HepG2 (cell line): Measurements from ENCODE around the gene FRMD8. TPM values are rescaled to one million over a fixed set of nuclear protein-coding genes. Genes with fewer than 3 reads are reported as not detected.
A peak's percentile ranks its signal among the peaks of the same experiment; 100 is the strongest.

Experiments used
- CREB1 ChIP-seq, 2 experiments: fragments of 450-650 bp in 1 of 2; IDR thresholded peaks; 2 replicates each; pipeline ENCODE4 v1.6.1; 2016 to 2017; ENCODE audit warnings: control low read depth in 1 of 2, mild to moderate bottlenecking in 1 of 2, missing compliant biosample characterization in 1 of 2, missing genetic modification characterization in 1 of 2
- E2F2 ChIP-seq: sonication (generic); formaldehyde crosslinking; IDR thresholded peaks from 2 replicates; pipeline ENCODE4 v1.4.0; 2020; ENCODE audit warnings: missing genetic modification reagents, borderline replicate concordance
- ESRRA ChIP-seq: sonication (generic); formaldehyde crosslinking; IDR thresholded peaks from 2 replicates; pipeline ENCODE4 v1.5.1; 2020; ENCODE audit warnings: mild to moderate bottlenecking, low read depth, missing genetic modification reagents
- KAT8 ChIP-seq: IDR thresholded peaks from 2 replicates; pipeline ENCODE4 v1.6.1; 2016; ENCODE audit warnings: missing genetic modification reagents, missing compliant biosample characterization
- NFYB ChIP-seq: sonication (generic); formaldehyde crosslinking; IDR thresholded peaks from 2 replicates; pipeline ENCODE4 v1.4.0; 2020; ENCODE audit warnings: missing genetic modification reagents
- PAXIP1 ChIP-seq: sonication (generic); formaldehyde crosslinking; conservative IDR thresholded peaks from 2 replicates; pipeline ENCODE4 v1.4.0; 2020; ENCODE audit warnings: mild to moderate bottlenecking, missing genetic modification reagents, moderate library complexity
- PHB2 ChIP-seq: fragments of 450-650 bp; IDR thresholded peaks from 2 replicates; pipeline ENCODE4 v1.6.1; 2018; ENCODE audit not compliant: partially characterized antibody
- SAP130 ChIP-seq: IDR thresholded peaks from 2 replicates; pipeline ENCODE4 v1.6.1; 2016; ENCODE audit warnings: low read depth
- WIZ ChIP-seq: sonication (generic); formaldehyde crosslinking; IDR thresholded peaks from 2 replicates; pipeline ENCODE4 v1.5.1; 2020; ENCODE audit warnings: mild to moderate bottlenecking, missing genetic modification reagents
- ZFP82 ChIP-seq: sonication (generic); formaldehyde crosslinking; IDR thresholded peaks from 2 replicates; pipeline ENCODE4 v1.5.1; 2020; ENCODE audit warnings: mild to moderate bottlenecking, missing genetic modification reagents, borderline replicate concordance
- ZNF367 ChIP-seq: sonication (generic); formaldehyde crosslinking; IDR thresholded peaks from 2 replicates; pipeline ENCODE4 v1.4.0; 2020; ENCODE audit warnings: missing genetic modification reagents, borderline replicate concordance
- ZNF432 ChIP-seq: sonication (generic); formaldehyde crosslinking; IDR thresholded peaks from 2 replicates; pipeline ENCODE4 v1.5.0; 2020; ENCODE audit warnings: missing genetic modification reagents, mild to moderate bottlenecking, borderline replicate concordance
- ZNF446 ChIP-seq: sonication (generic); formaldehyde crosslinking; IDR thresholded peaks from 2 replicates; pipeline ENCODE4 v1.5.0; 2020; ENCODE audit warnings: mild to moderate bottlenecking, missing genetic modification reagents
- ZNF496 ChIP-seq: sonication (generic); formaldehyde crosslinking; IDR thresholded peaks from 2 replicates; pipeline ENCODE4 v1.8.1; 2023; ENCODE audit warnings: mild to moderate bottlenecking, moderate library complexity, missing genetic modification reagents; ENCODE audit not compliant: insufficient replicate concordance
- ZNF790 ChIP-seq: sonication (generic); formaldehyde crosslinking; IDR thresholded peaks from 2 replicates; pipeline ENCODE4 v1.8.0; 2022; ENCODE audit warnings: missing genetic modification reagents, mild to moderate bottlenecking, borderline replicate concordance
- ZXDC ChIP-seq: sonication (generic); formaldehyde crosslinking; IDR thresholded peaks from 2 replicates; pipeline ENCODE4 v1.5.0; 2020; ENCODE audit warnings: mild to moderate bottlenecking, missing genetic modification reagents
- polyA plus RNA-seq, 8 experiments: library from polyadenylated mRNA; depleted of rRNA in 3 of 8; stranded (reverse) in 7 of 8; unstranded in 1 of 8; fragments of >200 nt; fragmentation: Illumina TruSeq in 4 of 8; extraction: Trizol in 4 of 8; gene quantifications; 2 replicates each; pipeline versions ENCODE4 v1.2.1 to v1.2.3, GENCODE V29; 2011 to 2016; ENCODE audit warnings: low read depth in 4 of 8, missing spikeins in 1 of 8, mixed read lengths in 1 of 8; ENCODE audit not compliant: insufficient read depth in 1 of 8
- total RNA-seq, 5 experiments: library from RNA; depleted of rRNA; stranded (reverse); fragments of >200 nt; fragmentation: Illumina TruSeq; extraction: Trizol; gene quantifications; 2 replicates each; pipeline ENCODE4 v1.2.3, GENCODE V29; 2016; ENCODE audit warnings: low read depth in 1 of 5
- TF ChIP-seq, protein P1 (sequence below): sonication (generic); formaldehyde crosslinking; IDR thresholded peaks from 2 replicates; pipeline ENCODE4 v1.4.0; 2020; ENCODE audit warnings: missing genetic modification reagents, mild to moderate bottlenecking, borderline replicate concordance

FRMD8 gene
- total and polyA plus RNA-seq, 2 of the 13 experiments (the other 11 are each of a cell fraction or from before 2014, with no cell fraction given), result 5.8 to 20.6 TPM

- TF ChIP-seq ZFP82 (no peak; the same call in 1 of the 2 replicates), SAP130 (peak; percentile 8; the same call in 1 of the 2 replicates), PHB2 (no peak), ZNF496 (CRISPR knock-in tag) (no peak), KAT8 (CRISPR knock-in tag) (no peak), ZNF790 (peak; percentile 54; the same call in 1 of the 2 replicates), PAXIP1 (CRISPR knock-in tag) (no peak; the same call in 1 of the 2 replicates), NFYB (no peak), ESRRA (CRISPR knock-in tag) (0 out of 2 replicates have a peak, but pooled peaks have one; percentile 30), ZNF432 (CRISPR knock-in tag) (no peak), E2F2 (CRISPR knock-in tag) (no peak), CREB1 (IDR thresholded peaks at IDR 0.05) (no peak), CREB1 (CRISPR knock-in tag; IDR thresholded peaks at IDR 0.05) (no peak), ZNF446 (CRISPR knock-in tag) (no peak), ZNF367 (CRISPR knock-in tag) (no peak), WIZ (CRISPR knock-in tag) (no peak), ZXDC (no peak; the same call in 1 of the 2 replicates)
- TF ChIP-seq, protein P1, sequence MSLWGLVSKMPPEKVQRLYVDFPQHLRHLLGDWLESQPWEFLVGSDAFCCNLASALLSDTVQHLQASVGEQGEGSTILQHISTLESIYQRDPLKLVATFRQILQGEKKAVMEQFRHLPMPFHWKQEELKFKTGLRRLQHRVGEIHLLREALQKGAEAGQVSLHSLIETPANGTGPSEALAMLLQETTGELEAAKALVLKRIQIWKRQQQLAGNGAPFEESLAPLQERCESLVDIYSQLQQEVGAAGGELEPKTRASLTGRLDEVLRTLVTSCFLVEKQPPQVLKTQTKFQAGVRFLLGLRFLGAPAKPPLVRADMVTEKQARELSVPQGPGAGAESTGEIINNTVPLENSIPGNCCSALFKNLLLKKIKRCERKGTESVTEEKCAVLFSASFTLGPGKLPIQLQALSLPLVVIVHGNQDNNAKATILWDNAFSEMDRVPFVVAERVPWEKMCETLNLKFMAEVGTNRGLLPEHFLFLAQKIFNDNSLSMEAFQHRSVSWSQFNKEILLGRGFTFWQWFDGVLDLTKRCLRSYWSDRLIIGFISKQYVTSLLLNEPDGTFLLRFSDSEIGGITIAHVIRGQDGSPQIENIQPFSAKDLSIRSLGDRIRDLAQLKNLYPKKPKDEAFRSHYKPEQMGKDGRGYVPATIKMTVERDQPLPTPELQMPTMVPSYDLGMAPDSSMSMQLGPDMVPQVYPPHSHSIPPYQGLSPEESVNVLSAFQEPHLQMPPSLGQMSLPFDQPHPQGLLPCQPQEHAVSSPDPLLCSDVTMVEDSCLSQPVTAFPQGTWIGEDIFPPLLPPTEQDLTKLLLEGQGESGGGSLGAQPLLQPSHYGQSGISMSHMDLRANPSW (CRISPR knock-in tag), result no peak
Measured at GRCh38 chr11:65355013-65355775, 31.2 kb upstream of the FRMD8 start (continued).
